Dendritic cell treated with granulocyte-macrophage colony-stimulating factor and Interleukin-4, amounts not matched to agents 40 ng/mL and 50 ng/mL, for 4 days (primary cell): Measurements from ENCODE around the gene ENOPH1.
"Not testable (repeated sequence)": the region's sequence is repeated elsewhere in the genome, so short reads cannot be mapped to it uniquely, and the experiment has no call there.

Source experiments
- H3K27ac Mint-ChIP-seq: one replicate; pipeline ENCODE4 v1.8.0; 2022; ENCODE audit warnings: mild to moderate bottlenecking, mixed read lengths
- H3K27me3 Mint-ChIP-seq: one replicate; pipeline ENCODE4 v1.8.0; 2022; ENCODE audit warnings: mild to moderate bottlenecking, mixed read lengths
- H3K36me3 Mint-ChIP-seq: one replicate; pipeline ENCODE4 v1.8.0; 2022; ENCODE audit warnings: low read depth, mixed read lengths
- H3K4me1 Mint-ChIP-seq: one replicate; pipeline ENCODE4 v1.8.0; 2022; ENCODE audit warnings: low read depth, mixed read lengths
- H3K4me3 Mint-ChIP-seq: one replicate; pipeline ENCODE4 v1.8.0; 2022; ENCODE audit warnings: mild to moderate bottlenecking, moderate library complexity, mixed read lengths
- H3K9me3 Mint-ChIP-seq: one replicate; pipeline ENCODE4 v1.8.0; 2022; ENCODE audit warnings: mixed read lengths
- intact Hi-C: fragments of 100-400 bp; cut with micrococcal nuclease; formaldehyde crosslinking; loops from one replicate; pipeline ENCODE4 v1.15.0; 2022

ENOPH1 gene

DNA sequence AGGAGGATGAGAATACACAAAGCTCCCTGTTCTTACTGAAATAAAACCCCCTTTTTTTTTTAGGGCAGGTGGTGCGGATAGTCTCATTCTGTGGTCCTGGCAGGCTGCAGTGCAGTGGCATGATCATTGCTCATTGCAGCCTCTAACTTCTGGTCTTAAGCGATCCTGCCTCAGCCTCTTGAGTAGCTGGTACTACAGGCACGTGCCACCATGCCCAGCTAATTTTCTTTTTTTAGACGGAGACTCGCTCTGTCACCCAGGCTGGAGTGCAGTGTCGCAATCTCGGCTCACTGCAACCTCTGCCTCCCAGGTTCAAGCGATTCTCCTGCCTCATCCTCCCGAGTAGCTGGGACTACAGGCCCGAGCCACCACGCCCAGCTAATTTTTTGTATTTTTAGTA lies 15.3 kb upstream of the ENOPH1 start:
- H3K9me3 Mint-ChIP-seq, H3K27ac Mint-ChIP-seq, H3K36me3 Mint-ChIP-seq, intact Hi-C loops, H3K4me3 Mint-ChIP-seq, H3K4me1 Mint-ChIP-seq: not testable (repeated sequence)
- peaks cover 11% of the 10 kb centered on the region for H3K27me3 Mint-ChIP-seq

DNA sequence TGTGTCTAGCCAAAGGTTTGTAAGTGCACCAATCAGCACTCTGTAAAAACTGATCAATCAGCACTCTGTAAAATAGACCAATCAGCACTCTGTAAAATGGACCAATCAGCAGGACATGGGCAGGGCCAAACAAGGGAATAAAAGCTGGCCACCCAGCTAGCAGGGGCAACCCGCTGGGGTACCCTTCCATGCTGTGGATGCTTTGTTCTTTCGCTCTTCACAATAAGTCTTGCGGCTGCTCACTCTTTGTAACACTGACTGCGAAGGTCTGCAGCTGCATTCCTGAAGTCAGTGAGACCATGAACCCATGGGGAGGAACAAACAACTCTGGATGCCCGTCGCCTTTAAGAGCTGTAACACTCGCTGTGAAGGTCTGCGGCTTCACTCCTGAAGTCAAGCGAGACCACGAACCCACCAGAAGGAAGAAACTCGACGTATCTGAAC lies 14.4 kb upstream of the ENOPH1 start:
- Mint-ChIP-seq H3K9me3 (no peaks in the 10 kb centered on the region), H3K4me3 (no peak overlapping the region), H3K4me1 (no peaks in the 10 kb centered on the region), H3K27me3 (peaks cover 11% of the 10 kb centered on the region), H3K36me3 (no peaks in the 10 kb centered on the region), H3K27ac (no peak overlapping the region)
- intact Hi-C loops, result no loop called here

DNA sequence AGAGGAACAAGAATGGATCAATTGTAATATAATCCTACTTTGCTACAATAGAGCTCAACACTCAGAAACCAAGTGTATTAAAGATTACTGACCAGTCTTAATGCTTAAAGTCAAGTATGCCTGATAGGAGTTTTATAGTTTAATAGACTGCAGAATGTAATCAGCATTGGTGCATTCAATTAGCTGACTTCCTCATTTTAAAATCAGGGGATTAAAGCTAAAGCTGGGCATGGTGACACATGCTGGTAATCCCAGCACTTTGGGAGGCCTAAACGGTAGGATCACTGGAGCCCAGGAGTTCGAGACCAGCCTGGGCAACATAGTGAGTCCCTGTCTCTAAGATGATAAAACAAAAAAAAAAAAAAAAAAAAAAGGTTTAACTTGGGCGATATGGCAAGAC lies 10.9 kb upstream of the ENOPH1 start:
- peaks cover 18% of the 10 kb centered on the region for H3K36me3 Mint-ChIP-seq
- H3K4me3 Mint-ChIP-seq, result no peak overlapping the region
- peaks cover 11% of the 10 kb centered on the region for H3K27me3 Mint-ChIP-seq
- H3K27ac Mint-ChIP-seq, result no peak overlapping the region
- intact Hi-C loops, result no loop called here
- no peaks in the 10 kb centered on the region for H3K4me1 Mint-ChIP-seq
- no peaks in the 10 kb centered on the region for H3K9me3 Mint-ChIP-seq

DNA sequence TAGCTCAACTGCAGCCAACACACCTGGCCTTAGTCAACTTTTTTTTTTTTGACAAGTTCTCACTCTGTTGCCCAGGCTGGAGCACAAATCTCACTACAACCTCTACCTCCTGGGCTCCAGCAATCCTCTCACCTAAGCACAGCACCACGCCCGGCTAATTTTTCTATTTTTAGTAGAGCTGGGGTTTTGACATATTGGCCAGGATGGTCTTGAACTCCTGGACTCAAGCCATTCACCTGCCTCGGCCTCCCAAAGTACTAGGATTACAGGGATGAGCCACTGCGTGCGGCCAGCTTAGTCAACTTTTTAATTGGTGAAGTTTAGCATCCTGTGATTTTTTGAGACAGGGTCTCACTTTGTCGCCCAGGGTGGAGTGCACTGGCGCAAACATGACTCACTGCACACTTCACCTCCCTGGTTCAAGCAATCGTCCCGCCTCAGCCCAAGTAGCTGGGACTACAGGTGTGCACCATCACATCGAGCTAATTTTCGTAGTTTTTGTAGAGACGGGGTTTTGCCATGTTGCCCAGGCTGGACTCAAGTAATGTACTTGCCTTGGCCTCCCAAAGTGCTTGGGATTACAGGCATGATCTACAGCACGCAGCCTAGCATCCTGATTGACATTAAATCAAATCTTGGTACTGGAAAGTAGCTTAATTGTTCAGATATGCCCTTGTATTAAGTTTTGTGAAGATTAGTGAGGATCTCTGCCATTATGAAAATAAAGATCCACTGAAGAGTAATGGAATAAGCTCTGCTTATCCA lies 8.4 kb upstream of the ENOPH1 start:
- peaks cover 44% of the 10 kb centered on the region for H3K36me3 Mint-ChIP-seq
- H3K27ac Mint-ChIP-seq, result no peak overlapping the region
- no peak overlapping the region for H3K4me3 Mint-ChIP-seq
- peaks cover 8% of the 10 kb centered on the region for H3K4me1 Mint-ChIP-seq
- intact Hi-C loops, result no loop called here
- peaks cover 6% of the 10 kb centered on the region for H3K27me3 Mint-ChIP-seq
- H3K9me3 Mint-ChIP-seq, result no peaks in the 10 kb centered on the region

DNA sequence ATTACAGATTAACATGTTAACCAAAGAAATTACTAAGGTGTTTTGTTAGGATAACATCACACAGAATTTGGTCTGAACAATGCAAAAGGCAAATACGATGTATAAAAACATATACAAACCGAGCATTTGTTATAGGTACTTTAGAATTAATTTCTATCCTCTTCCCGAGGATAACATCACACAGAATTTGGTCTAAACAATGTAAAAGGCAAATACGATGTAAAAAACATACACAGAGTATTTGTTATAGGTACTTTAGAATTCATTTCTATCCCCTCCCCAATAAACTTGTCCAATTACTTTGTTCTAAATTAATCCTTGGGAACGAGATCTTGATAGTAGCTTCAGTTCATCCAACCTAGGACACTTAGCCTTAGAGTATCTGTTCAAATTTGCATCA lies 7.8 kb upstream of the ENOPH1 start:
- Mint-ChIP-seq H3K4me3 (no peak overlapping the region), H3K27me3 (peaks cover 4% of the 10 kb centered on the region), H3K36me3 (peaks cover 50% of the 10 kb centered on the region), H3K27ac (no peak overlapping the region), H3K4me1 (peaks cover 15% of the 10 kb centered on the region), H3K9me3 (no peaks in the 10 kb centered on the region)
- intact Hi-C loops, result no loop called here

DNA sequence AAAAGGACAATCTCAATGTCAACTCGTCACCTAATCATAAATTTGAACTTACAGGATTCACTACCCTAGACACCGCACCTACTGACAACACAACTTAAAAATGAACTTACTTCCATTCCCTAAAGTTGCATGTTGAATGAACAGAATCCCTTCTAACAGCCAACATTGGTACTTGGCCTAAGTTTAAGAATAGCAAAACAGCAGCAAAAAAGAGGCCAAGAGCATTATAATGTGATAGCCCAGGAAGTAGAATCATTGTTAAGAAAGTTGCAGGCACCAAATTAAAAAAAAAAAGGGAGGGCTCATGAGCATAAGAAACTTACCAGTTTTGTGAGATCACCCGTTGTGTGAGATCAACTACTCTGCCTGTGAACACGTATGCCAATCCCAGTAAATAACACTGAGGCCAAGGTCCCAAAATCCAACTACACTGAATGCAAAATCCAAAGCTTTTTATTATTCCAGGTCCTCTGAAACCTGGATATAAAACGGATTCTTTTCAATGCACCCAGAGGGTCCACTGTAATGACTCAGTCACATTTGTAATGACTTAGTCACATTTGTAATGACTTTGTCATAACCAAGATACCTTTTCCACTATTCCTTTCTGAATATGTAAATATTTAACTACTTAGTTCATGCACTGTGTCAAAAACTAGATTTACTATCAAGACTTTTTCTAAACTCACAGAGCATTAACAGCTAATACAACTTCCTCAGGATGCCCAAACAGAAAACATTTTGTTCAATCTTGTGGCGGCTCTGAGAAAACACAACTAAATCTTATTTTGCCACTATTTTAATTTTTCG lies 6.9 kb upstream of the ENOPH1 start:
- no peak overlapping the region for H3K27ac Mint-ChIP-seq
- no peaks in the 10 kb centered on the region for H3K9me3 Mint-ChIP-seq
- H3K4me3 Mint-ChIP-seq, result no peak overlapping the region
- intact Hi-C loops, result no loop called here
- peaks cover 58% of the 10 kb centered on the region for H3K36me3 Mint-ChIP-seq
- no peaks in the 10 kb centered on the region for H3K27me3 Mint-ChIP-seq
- H3K4me1 Mint-ChIP-seq, result peaks cover 23% of the 10 kb centered on the region

DNA sequence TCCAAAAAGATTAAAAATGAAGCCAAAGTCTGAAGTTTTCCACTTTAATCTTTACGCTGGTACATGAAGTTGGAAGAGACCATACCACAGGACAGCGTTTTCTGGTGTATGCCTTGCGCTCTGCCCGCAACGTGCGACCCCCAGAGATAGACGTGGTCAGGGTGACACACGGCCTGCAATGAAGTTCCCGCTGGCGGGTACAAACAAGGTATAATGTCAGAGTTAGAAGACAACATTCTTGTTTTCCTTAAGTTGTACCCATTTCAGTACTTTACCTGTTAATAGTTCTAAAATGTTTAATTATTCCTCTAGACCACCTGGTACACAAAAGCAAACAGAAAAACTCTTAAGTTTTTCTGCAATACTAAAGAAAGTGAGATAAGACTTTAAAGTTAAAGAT lies 4.9 kb upstream of the ENOPH1 start:
- H3K9me3 Mint-ChIP-seq, result no peaks in the 10 kb centered on the region
- peaks cover 23% of the 10 kb centered on the region for H3K4me1 Mint-ChIP-seq
- no peaks in the 10 kb centered on the region for H3K27me3 Mint-ChIP-seq
- H3K4me3 Mint-ChIP-seq, result no peak overlapping the region
- peaks cover 78% of the 10 kb centered on the region for H3K36me3 Mint-ChIP-seq
- no peak overlapping the region for H3K27ac Mint-ChIP-seq
- intact Hi-C loops, result no loop called here

DNA sequence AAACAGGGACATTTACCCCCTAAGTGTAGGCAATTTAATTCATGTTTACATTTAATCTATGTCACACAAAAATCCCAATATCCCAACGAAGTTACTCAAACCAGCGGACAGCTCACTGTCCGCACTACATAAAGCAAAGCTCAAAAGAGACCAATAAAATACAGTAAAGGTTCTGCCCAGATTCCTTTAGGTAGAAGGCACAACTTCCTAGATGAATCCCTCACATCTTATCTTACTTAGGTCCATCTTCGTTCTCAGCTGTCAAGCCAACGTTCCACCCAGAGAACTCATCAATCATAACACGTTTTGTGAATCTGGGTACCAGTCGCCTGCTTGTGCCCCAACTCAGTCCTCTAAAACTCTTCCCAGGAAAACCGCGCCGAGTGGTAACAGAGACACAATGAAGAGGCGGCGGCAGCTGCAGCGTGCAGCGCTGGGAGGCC lies 1.8 kb upstream of the ENOPH1 start:
- Mint-ChIP-seq H3K36me3 (peaks cover 84% of the 10 kb centered on the region), H3K9me3 (no peaks in the 10 kb centered on the region), H3K27me3 (no peaks in the 10 kb centered on the region), H3K27ac (peak overlapping the region; percentile 93), H3K4me3 (peak overlapping the region; percentile 87), H3K4me1 (peaks cover 42% of the 10 kb centered on the region)
- intact Hi-C loops, result loop anchor here (2.0 kb wide), 1 partner anchor 144 kb away; no protein-coding TSS in a partner anchor

DNA sequence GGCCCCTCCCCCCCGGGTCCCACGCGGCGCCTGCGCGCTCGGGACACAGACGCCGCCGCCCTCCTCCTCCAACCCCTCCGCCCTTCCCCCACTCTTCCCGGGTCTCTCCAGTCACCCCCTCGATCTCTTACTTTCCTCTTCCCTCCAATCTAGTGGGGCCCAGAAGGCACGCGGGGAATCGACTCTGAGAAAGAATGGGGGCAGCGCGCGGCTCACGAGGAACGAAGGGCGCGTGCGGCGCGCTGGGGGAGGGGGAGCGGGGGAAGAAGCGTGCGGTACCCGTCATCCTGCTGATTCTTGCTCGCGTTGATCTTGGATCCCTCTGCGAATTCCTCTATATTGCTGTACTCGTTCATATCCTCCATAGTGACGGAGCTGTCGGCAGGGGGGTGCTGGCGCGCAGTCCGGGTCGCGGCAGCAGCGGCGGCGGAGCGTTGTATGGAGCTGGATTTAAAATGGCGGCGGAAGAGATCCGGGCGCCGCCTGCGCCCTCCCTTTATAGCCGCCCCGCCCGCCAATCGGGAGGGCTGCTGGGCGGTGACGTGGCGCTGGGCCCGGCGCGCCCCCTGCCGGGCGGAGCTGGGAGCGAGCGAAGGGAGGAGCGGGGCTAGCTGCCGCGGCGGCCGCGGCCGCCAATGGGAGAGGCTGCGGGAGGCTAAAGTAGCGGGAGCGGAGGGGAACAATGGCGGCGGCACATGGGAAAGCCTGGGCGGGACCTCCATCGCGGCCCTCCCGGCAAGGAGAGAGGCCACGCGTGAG lies 1.2 kb upstream of the ENOPH1 start:
- Mint-ChIP-seq H3K27ac (peak overlapping the region; percentile 93), H3K27me3 (no peaks in the 10 kb centered on the region)

DNA sequence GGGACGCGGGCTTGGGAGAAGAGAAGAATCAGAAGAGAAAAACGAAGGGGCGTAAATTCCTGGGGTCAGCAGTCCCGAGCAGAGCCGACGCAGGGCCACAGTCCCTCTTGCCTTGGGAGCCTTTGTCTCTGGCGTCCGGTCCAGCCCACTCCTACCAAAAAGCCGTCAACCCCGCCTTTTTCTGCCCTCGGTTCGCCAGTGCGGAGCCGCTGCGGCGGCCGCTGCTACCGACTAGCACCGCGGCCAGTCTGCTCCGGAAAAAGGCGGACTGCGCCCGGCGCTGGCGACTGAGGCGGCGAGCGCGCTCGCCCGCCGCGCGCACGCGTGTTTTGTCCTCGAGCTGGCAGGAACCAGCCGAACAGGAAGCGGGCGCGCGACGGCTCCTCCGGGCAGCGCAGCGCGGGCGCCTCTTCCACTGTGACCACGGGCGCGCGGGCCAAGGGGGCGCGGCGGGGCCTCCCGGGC lies 630 bp upstream of the ENOPH1 start:
- intact Hi-C loops, result loop anchor here (1.0 to 2.0 kb wide), 2 partner anchors 55 to 145 kb away; no protein-coding TSS in a partner anchor
- H3K27me3 Mint-ChIP-seq, result no peaks in the 10 kb centered on the region
- peak overlapping the region; percentile 87 for H3K4me3 Mint-ChIP-seq
- H3K4me1 Mint-ChIP-seq, result peaks cover 43% of the 10 kb centered on the region
- H3K9me3 Mint-ChIP-seq, result no peaks in the 10 kb centered on the region
- H3K27ac Mint-ChIP-seq, result peak overlapping the region; percentile 93
- H3K36me3 Mint-ChIP-seq, result peaks cover 78% of the 10 kb centered on the region

More for the DNA sequence above, 1.2 kb upstream of the ENOPH1 start:
- peak overlapping the region; percentile 87 for H3K4me3 Mint-ChIP-seq
- peaks cover 42% of the 10 kb centered on the region for H3K4me1 Mint-ChIP-seq
- intact Hi-C loops, result loop anchor here (2.0 kb wide), 1 partner anchor 144 kb away; no protein-coding TSS in a partner anchor
- no peaks in the 10 kb centered on the region for H3K9me3 Mint-ChIP-seq
- H3K36me3 Mint-ChIP-seq, result peaks cover 78% of the 10 kb centered on the region

DNA sequence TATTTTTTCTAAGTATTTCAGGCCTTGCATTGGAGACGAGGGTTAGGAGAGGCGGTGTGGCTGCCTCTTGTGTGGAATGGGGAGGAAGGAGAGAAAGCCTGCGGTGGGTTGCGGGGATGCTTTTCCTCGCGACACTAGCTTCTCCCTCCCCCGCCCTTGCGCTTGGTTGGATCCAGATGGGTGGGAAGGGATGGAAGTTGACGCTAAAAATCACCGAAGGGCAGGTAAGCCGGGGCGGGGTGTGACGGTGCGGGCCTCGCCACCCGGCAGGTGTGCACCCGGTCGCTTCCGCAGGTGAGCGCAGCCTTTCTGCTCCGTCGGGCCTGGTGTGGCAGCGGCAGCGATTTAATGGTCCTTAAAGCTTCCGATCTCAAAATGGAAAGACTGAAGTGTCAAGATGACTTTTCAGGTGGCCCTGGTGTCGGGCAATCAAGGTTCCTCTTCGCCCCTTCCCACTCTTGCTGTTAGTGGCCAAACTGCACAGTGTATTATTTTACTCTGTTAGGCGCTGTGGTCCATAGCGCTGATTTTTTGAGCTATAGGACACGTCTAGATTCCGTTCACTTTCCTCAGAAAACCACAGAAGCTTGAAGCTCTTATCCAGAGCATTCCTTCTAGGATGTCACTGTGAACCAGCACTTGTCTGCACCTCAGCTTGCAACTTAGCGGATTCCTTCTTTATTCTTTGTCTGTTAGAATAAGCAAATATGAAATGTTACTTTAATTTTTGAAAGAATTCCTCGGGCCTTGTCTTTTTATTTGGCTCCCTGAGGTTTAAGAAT lies 765 bp downstream of the ENOPH1 start:
- peak overlapping the region; percentile 93 for H3K27ac Mint-ChIP-seq
- no peaks in the 10 kb centered on the region for H3K27me3 Mint-ChIP-seq
- no peaks in the 10 kb centered on the region for H3K9me3 Mint-ChIP-seq
- intact Hi-C loops, result loop anchor here (1.0 kb wide), 1 partner anchor 57 kb away; no protein-coding TSS in a partner anchor
- H3K36me3 Mint-ChIP-seq, result peaks cover 66% of the 10 kb centered on the region
- peaks cover 47% of the 10 kb centered on the region for H3K4me1 Mint-ChIP-seq
- peak overlapping the region; percentile 87 for H3K4me3 Mint-ChIP-seq

DNA sequence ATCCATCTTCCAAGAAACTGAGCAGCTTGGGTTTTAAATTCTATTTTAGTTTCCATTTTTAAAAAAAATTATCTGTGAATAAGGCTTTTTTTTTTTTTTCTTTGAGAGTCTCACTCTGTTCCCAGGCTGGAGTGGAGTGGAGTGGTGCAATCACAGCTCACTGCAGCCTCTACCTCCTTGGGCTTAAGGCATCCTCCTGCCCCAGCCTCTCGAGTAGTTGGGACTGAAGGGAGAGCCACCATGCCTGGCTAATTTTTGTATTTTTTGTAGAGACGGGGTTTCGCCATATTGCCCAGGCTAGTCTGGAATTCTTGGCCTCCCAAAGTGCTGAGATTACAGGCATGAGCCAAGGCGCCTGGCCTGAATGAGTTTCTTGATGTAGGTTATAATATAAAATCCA lies 1.4 kb downstream of the ENOPH1 start:
- intact Hi-C loops, result no loop called here
- Mint-ChIP-seq H3K4me1 (peaks cover 43% of the 10 kb centered on the region), H3K36me3 (peaks cover 64% of the 10 kb centered on the region), H3K27me3 (no peaks in the 10 kb centered on the region), H3K27ac (no peak overlapping the region), H3K9me3 (no peaks in the 10 kb centered on the region), H3K4me3 (no peak overlapping the region)

DNA sequence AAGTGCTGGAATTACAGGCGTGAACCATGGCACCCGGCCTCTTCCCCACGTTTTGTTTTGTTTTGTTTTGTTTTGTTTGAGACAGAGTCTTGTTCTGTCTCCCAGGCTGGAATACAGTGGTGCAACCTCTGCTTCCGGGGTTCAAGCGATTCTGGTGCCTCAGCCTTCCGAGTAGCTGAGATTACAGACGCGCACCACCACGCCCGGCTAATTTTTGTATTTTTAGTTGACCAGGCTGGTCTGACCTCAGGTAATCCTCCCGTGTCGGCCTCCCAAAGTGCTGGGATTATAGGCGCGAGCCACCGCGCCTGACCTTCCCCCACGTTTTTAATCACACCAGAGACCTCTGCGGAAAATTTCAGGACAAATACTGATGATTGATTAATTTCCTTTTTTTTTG lies 2.2 kb downstream of the ENOPH1 start:
- Mint-ChIP-seq H3K36me3 (peaks cover 59% of the 10 kb centered on the region), H3K4me3 (no peak overlapping the region), H3K9me3 (no peaks in the 10 kb centered on the region), H3K27ac (no peak overlapping the region), H3K27me3 (no peaks in the 10 kb centered on the region), H3K4me1 (peaks cover 43% of the 10 kb centered on the region)
- intact Hi-C loops, result no loop called here
